ENCODE measurements around the gene CDC25B. TPM values are rescaled to one million over a fixed set of nuclear protein-coding genes. Genes with fewer than 3 reads are reported as not detected.
A peak's percentile ranks its signal among the peaks of the same experiment; 100 is the strongest.

Gene CDC25B
- total and polyA plus RNA-seq, 7 donors = 5.1 to 9.1 (median 7.1) TPM

- Histone ChIP-seq H3K4me1 (peaks cover 10% of the 10 kb centered on the region), H3K36me3 (ENCODE audit: insufficient read depth in 1 of 2, low read depth in 1 of 2) (no peaks in the 10 kb centered on the region), H3K27ac (no peak overlapping the region), H3K9me3 (no peaks in the 10 kb centered on the region), H3K4me3 (no peak overlapping the region), H3K27me3 (ENCODE audit: insufficient read depth in 3 of 3, low read length in 2 of 3) (peaks cover 0 to 2% (median 1%) of the 10 kb centered on the region in 3 donors)
- WGBS, 3 donors = 83 to 86% (median 85%) methylated on average over 7 of the region's 7 CpGs
- ATAC-seq (no peak), DNase-seq (no peak)
- intact Hi-C loops (cut with DNase I) = no loop called here
- TF ChIP-seq CTCF (IDR thresholded peaks at IDR 0.05) = no peak
Observed at GRCh38 chr20:3771552-3772058, 24.5 kb upstream of the CDC25B start.

GRCh38 chr20:3775457-3776108 is 20.5 kb upstream of the CDC25B start:
- Histone ChIP-seq H3K27me3 (ENCODE audit: insufficient read depth in 3 of 3, low read length in 2 of 3) (peaks cover 0 to 17% (median 8%) of the 10 kb centered on the region in 3 donors), H3K9me3 (no peaks in the 10 kb centered on the region), H3K4me3 (no peak overlapping the region), H3K27ac (no peak overlapping the region), H3K36me3 (ENCODE audit: insufficient read depth in 1 of 2, low read depth in 1 of 2) (no peaks in the 10 kb centered on the region), H3K4me1 (peaks cover under 1% of the 10 kb centered on the region)
- ATAC-seq (no peak), DNase-seq (no peak)
- intact Hi-C loops (cut with DNase I) = no loop called here
- TF ChIP-seq CTCF (IDR thresholded peaks at IDR 0.05) = no peak
- 85 to 87% (median 86%) methylated on average over 4 of the region's 4 CpGs for WGBS, 3 donors

- Histone ChIP-seq H3K4me3 (peak overlapping the region; percentile 62), H3K9me3 (no peaks in the 10 kb centered on the region), H3K4me1 (peaks cover 6% of the 10 kb centered on the region), H3K27me3 (ENCODE audit: insufficient read depth in 3 of 3, low read length in 2 of 3) (peaks cover 0 to 17% (median 8%) of the 10 kb centered on the region in 3 donors), H3K36me3 (ENCODE audit: insufficient read depth in 1 of 2, low read depth in 1 of 2) (no peaks in the 10 kb centered on the region), H3K27ac (no peak overlapping the region)
- TF ChIP-seq CTCF (IDR thresholded peaks at IDR 0.05) = no peak
- intact Hi-C loops (cut with DNase I) = no loop called here
- WGBS, 3 donors = 13 to 15% (median 14%) methylated on average over 12 to 16 of the region's 16 CpGs
- ATAC-seq (peak in 1 of 4 donors; percentile 3), DNase-seq (no peak)
Observed at GRCh38 chr20:3777381-3777715, 18.8 kb upstream of the CDC25B start.

- intact Hi-C loops (cut with DNase I) = no loop called here
- Histone ChIP-seq H3K27me3 (ENCODE audit: insufficient read depth in 3 of 3, low read length in 2 of 3) (peaks cover 0 to 17% (median 8%) of the 10 kb centered on the region in 3 donors), H3K9me3 (no peaks in the 10 kb centered on the region), H3K36me3 (ENCODE audit: insufficient read depth in 1 of 2, low read depth in 1 of 2) (no peaks in the 10 kb centered on the region), H3K27ac (no peak overlapping the region), H3K4me3 (peak overlapping the region; percentile 62), H3K4me1 (peaks cover 6% of the 10 kb centered on the region)
- TF ChIP-seq CTCF (IDR thresholded peaks at IDR 0.05) = no peak
- peak in 1 of 4 donors; percentile 36 for ATAC-seq
- 4 to 7% (median 5%) methylated on average over 59 to 70 of the region's 70 CpGs for WGBS, 3 donors
- DNase-seq = peak; percentile 63 to 75
Observed at GRCh38 chr20:3777716-3778629, 18.1 kb upstream of the CDC25B start.

Measured in psoas muscle (tissue), 8 donors.